HG02870 (cell line): ENCODE measurements around the gene IFNAR1.
A peak's percentile ranks its signal among the peaks of the same experiment; 100 is the strongest.
"Not testable (repeated sequence)": the region's sequence is repeated elsewhere in the genome, so short reads cannot be mapped to it uniquely, and the experiment has no call there.

Experiments used
- ATAC-seq: cut with Tn5 transposase; IDR thresholded peaks from one replicate; pipeline ENCODE4 v1.9.1; 2021; ENCODE audit warnings: mild to moderate bottlenecking, moderate library complexity; ENCODE audit not compliant: unreplicated experiment

Gene IFNAR1

DNA sequence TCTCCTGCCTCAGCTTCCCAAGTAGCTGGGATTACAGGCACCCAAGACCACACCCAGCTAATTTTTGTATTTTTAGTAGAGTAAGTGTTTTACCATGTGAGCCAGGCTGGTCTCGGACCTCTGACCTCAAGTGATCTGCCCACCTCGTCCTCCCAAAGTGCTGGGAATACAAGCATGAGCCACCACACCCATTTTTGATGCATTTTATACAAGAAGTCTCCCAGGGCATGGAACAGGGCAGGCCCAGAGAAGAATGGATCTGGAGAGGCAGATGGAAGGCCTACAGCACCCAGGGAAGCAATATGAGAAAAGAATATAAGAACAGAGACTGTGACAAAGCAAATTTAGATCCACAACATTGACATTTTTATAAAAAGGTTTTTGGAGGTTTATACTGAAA is 18.8 kb upstream of the IFNAR1 start:
- ATAC-seq, result no peak

GRCh38 chr21:33308586-33309490 is 15.9 kb upstream of the IFNAR1 start:
- peak; percentile 84 for ATAC-seq

GRCh38 chr21:33309778-33310177 is 15.0 kb upstream of the IFNAR1 start:
- no peak for ATAC-seq

- ATAC-seq, result no peak
These were observed 12.6 kb upstream of the IFNAR1 start for GRCh38 chr21:33312121-33312520.

DNA sequence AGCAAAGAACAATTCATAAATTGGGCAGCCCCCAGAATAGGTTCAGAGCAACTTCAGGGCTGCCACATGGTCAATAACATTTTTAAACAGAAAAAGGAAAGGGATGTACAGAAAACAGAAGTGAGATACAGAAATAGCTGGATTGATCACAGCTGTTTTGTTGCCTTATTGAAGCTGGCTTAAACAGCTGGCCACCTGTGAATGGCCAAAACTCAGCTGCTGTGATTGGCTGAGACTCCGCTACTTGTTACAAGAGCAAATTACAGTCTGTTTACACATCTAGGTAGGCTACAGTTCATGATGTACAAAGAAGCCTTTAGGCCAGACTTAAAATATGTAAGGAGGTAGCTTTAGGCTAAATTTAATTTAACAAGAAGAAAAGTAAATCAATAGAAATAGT is 11.6 kb upstream of the IFNAR1 start:
- no peak for ATAC-seq

DNA sequence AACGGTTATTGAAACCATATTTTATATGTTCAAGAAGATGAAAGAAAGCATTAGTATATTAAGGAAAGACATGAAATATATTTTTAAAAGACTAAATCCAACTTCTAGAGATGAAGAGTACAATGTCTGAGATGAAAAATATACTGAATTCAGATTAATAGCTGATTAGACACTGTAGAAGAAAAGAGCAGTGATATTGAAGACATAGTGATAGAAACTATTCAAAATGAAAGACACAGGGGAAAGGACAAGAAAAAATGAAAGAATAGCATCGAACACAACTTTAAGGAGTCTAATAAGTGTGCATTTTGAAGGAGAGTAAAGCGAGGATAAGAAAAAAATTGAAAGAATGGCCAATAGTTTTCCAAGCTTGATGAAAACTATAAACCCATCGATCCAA is 11.2 kb upstream of the IFNAR1 start:
- ATAC-seq, result no peak

DNA sequence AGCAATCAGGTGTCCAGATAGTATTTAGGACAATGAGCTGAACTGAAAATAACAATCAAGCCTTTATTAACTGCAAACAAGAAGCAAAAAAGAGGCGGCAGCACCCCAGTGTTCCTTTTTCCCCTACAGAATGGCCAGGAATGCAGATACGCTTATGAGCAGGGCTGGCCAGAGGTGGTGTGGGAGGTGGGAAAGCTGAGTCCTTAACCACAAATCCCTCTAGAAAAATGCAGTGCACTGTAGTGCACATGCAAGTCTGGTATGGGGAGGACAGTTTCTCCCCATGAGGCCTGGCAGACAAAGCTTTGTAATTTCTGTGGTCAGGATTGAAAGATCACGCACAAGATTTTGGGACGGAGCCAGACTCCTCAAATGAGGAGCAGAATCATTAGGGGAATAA is 10.7 kb upstream of the IFNAR1 start:
- no peak for ATAC-seq

- ATAC-seq, result no peak
These were observed 8.6 kb upstream of the IFNAR1 start for GRCh38 chr21:33315946-33316710.

GRCh38 chr21:33317145-33317544 is 7.6 kb upstream of the IFNAR1 start:
- ATAC-seq, result no peak

DNA sequence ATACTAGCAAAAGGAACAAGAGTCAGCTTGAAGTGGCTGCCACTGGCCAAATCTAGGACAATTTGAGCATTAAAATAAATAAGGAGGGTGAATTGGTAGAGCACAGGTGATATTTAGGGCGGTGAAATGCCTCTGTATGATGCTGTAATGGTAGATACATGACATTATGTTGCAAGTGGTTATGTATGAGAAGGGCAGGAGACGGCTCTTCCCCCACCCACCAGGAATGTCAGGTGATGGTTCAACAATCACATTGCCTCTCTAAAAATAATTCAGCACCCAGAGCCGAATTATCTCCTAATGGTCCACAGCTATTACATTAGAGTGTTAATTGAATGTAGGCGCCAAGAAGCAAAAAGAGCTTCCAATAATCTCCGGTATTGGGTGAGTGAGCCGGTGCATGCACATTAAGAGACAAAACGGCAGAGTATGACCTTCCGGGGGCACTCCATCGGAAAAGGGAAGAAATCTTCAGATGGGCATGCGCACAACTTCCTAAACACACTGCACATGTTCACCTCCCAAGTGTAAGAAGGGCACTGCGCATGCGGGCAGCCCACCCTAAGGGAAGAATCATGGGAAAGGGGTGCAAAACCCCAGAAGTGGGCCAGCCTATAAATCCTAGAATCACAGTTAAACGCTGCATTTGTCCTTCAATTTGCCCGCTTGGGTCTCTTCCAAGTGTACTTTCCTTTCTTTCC is 6.8 kb upstream of the IFNAR1 start:
- no peak for ATAC-seq

GRCh38 chr21:33321005-33321404 is 3.8 kb upstream of the IFNAR1 start:
- not testable (repeated sequence) for ATAC-seq

GRCh38 chr21:33323610-33324009 is 1.2 kb upstream of the IFNAR1 start:
- not testable (repeated sequence) for ATAC-seq

GRCh38 chr21:33325222-33326067 is 675 bp downstream of the IFNAR1 start:
- peak; percentile 15 for ATAC-seq

- ATAC-seq, result no peak
These were observed 2.6 kb downstream of the IFNAR1 start for GRCh38 chr21:33327326-33327725.

DNA sequence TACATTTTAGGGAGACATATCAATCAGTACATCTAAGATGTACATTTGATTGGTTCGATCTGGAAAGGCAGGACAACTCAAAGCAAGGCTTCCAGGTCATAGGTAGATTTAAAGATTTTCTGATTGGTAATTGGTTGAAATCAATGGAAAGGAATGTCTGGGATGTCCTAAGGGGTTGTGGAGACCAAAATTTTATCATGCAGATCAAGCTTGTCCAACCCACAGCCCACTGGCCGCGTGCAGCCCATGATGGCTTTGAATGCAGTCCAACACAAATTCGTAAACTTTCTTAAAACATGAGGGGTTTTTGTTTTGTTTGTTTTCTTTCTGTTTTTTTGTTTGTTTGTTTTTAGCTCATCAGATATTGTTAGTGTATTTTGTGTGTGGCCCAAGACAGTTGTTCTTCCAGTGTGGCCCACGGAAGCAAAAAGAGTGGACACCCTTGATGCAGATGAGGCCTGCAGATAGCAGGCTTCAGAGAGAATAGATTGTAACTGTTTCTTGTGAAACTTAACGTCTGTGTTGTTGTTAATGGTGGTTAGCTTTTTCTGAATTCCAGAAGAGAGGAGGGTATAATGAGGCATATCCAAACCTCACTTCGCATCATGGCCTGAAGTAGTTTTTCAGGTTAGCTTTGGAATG is 3.1 kb downstream of the IFNAR1 start:
- ATAC-seq, result no peak

DNA sequence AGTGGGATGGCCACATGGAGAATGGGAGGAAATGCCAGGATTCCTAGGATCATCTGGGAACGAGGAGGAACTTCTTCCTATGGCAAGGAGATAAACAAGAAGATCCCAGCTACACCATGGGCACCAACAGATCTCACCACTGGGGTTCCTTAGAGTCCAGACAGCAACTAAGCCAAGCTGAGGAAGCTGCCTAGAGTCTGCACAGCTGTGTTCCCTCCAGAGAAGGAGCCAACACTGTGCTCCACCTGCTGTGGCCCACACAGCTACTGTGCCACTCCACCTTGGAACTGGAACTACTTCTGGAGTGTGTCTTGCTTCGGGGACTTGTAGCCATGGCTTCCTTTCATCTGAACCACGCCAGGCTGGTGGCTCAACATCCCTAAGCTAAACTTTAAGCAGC is 6.0 kb downstream of the IFNAR1 start:
- ATAC-seq, result no peak

DNA sequence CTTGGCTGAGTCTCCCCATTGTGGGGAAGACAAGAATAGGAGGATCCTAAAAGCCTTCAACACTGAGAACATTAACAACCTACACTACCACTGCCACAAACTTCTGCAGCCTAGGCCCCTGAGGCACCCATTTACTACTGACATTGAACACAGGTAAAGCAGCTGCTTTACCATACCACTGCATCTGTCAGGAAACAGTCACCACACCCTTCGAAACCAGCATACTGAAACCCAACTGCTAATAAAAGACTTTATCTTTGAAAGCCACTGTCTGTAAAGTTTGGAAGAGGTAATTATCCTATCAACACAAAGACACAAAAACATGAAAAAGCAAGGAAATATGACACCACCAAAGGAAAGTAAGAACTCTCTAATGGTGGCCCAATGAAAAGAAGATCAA is 7.4 kb downstream of the IFNAR1 start:
- ATAC-seq, result peak; percentile 82

DNA sequence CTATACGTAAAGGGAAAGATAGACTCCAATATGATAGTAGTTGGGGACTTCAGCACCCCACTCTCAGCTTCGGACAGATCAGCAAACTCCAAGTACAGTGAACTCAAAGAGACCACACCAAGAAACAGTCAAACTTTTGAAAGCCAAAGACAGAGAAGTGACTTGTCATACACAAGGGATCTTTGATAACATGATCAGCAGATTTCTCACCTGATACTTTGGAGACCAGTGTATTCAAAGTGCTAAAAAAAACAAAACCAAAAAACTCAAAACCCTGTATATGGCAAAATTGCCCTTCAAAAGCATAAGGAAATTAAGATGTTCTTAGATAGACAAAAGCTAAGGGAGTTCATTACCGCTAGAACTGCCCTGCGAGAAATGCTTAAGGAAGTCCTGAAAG is 9.4 kb downstream of the IFNAR1 start:
- no peak for ATAC-seq

- ATAC-seq, result no peak
These were observed 10.1 kb downstream of the IFNAR1 start for GRCh38 chr21:33334824-33335223.

- no peak for ATAC-seq
These were observed 14.4 kb downstream of the IFNAR1 start for GRCh38 chr21:33339135-33339534.
